Measurements from ENCODE around the gene RNF213.
"Not testable (repeated sequence)": the region's sequence is repeated elsewhere in the genome, so short reads cannot be mapped to it uniquely, and the experiment has no call there.

RNF213 gene

DNA sequence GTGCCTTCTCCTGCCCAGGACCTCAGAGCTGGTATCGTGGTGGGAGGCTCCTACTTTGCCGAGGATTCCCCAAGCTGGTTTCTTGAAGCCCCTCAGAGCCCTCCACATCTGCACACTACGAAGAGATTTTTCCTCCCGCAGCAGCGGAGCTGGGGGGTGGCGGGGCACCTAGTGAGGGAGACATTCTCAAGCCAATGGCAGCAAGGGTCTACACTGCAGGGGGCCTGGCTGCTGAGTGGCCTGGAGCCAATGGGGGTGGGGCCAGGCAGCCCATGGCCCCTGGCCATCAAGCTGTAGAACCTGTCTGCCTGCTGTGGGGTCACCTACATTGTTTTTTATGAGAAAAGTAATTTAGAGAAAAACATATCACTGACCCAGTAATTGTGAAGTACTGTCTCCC is 35.4 kb upstream of the RNF213 start:
- no peak for DNase-seq

DNA sequence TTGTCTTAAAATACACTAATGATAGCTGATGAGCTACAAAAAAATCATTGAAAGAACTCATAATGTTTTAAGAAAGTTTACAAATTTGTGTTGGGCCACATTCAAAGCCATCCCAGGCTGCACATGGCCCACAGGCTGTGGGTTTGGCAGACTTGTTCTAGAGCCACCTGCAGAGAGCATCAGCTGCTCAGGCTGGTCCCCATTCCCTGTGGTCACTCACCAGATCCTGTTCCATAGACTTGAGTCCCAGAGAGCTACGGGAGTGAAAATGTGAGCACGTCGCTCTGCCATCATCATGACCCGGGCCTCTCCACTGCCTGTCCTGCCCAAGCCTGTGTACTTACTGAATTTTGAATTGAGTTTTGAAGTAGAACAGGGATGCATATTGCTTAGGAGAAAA is 33.5 kb upstream of the RNF213 start:
- DNase-seq, result no peak

DNA sequence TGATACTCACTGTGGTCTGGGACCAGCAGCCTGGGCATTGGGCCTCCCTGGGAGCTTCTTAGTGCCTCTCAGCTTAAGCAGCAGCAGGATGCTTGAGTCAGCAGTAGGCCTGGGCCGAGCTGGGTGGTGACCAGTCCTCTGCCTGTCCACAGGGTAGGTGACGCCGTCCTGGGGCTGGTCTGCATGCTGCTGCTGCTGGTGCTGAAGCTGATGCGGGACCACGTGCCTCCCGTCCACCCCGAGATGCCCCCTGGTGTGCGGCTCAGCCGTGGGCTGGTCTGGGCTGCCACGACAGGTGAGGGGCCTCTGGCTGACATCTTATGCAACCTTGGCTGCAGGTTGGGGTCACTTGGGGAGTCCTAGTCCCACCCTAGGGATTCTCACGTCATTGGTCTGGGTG is 33.0 kb upstream of the RNF213 start:
- DNase-seq, result no peak

DNA sequence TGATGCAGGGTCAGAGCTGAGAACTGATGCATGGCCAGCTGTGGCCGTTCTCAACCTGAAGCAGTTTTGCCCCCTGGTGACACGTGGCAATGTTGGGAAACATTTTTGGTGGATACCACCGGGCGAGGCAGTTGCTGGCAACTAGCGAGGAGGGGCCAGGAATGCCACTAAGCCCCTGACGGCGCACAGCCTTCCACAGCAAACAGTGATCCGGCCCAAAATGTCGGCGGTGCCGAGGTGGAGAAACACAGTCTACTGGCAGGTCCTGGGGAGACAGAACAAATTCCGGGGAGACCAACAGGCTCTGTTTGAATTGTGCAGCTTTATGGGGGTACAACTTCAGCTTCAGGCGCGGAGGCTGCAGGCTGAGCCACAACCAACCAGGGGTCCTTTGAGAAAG is 32.2 kb upstream of the RNF213 start:
- DNase-seq, result no peak

DNA sequence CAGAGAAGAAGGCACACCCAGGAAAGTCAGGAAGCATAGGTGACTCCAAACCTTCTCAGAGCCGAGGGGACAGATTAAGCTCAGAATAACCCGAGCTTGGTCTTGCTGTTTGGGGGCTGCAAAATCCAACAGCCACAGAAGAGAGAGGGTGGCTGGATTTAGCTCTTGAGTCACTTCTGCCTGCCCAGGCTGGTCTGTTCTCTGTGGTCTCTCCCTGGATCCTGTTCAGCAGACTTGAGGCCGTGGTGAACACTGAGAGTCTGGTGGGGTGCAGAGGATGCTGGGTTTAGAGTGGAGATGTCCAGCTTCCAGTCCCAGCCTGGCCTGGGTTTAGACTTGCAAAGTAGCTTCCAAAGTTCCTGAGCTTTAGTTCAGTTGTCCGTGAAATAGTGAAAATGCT is 31.6 kb upstream of the RNF213 start:
- no peak for DNase-seq

DNA sequence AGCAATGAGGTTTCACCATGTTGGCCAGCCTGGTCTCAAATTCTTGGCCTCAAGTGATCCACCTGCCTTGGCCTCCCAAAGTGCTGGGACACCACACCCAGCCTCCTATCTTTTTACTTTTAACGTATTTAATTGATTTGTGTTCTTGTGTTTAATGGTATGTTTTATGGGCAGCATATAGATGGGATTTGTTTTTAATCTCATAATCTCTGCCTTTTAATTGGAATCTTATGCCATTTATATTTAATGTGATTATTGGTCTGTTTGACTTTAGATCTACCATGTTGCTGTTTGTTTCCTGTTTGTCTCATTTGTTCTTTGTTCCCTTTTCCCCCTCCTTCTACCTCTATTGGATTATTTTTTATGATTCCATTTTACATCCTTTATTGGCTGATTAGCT is 28.2 kb upstream of the RNF213 start:
- DNase-seq, result no peak

DNA sequence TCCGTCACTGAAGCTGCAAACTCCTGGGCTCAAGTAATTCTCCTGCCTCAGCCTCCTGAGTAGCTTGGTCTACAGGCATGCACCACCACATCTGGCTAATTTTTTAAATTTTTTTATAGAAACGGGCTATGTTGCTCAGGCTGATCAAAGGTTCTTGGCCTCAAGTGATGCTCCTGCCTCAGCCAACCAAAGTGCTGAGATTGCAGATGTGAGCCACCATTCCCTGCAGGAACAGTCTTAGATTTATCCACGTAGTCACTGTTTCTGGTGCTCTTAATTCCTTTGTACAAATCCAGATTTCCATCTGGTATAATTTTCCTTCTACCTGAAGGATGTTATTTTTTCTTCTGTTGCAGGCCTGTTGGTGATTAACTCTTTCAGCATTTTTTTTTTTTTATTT is 27.4 kb upstream of the RNF213 start:
- no peak for DNase-seq

DNA sequence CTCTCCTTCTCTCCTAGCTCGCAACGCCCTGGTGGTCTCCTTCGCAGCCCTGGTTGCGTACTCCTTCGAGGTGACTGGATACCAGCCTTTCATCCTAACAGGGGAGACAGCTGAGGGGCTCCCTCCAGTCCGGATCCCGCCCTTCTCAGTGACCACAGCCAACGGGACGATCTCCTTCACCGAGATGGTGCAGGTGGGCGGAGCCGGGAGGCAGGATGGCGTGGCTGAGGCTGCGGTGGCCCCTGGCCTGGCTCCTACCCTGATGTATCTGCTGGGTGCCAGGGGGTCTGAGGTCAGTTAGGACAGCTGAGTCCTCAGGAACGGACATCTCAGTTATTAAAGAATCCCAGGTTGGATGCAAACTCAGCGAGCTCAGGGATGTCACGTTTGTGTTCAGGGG is 23.7 kb upstream of the RNF213 start:
- DNase-seq, result no peak

DNA sequence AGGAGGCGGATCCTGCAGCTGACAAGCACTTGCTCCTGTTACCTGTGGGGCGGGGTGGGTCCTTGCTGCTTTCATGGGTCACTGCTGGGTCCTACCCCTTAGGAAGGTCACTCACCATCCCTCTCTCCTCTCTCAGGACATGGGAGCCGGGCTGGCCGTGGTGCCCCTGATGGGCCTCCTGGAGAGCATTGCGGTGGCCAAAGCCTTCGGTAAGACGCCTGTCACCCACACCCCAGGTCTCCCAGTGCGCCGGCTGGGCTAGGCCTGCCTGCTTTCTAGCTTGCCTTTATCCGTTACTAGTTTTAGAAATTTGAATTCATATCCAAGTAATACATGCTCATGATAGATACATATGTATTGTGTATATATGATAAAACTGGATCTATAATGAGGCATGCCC is 23.3 kb upstream of the RNF213 start:
- DNase-seq, result no peak

DNA sequence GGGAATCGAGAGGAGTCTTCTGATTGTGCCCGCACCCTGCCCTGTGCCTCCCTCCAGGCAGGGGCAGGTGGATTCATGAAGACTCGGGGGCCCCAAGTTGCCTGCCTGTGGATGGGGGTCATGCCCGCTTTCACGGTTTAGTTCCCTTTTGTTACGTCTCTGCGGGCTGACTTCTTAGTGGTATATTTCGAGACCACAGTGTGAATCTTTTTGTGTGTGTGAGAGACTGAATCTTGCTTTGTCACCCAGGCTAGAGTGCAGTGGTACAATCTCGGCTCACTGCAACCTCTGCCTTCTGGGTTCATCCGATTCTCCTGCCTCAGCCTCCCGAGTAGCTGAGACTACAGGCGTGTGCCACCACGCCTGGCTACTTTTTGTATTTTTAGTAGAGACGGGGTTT is 18.1 kb upstream of the RNF213 start:
- no peak for DNase-seq

DNA sequence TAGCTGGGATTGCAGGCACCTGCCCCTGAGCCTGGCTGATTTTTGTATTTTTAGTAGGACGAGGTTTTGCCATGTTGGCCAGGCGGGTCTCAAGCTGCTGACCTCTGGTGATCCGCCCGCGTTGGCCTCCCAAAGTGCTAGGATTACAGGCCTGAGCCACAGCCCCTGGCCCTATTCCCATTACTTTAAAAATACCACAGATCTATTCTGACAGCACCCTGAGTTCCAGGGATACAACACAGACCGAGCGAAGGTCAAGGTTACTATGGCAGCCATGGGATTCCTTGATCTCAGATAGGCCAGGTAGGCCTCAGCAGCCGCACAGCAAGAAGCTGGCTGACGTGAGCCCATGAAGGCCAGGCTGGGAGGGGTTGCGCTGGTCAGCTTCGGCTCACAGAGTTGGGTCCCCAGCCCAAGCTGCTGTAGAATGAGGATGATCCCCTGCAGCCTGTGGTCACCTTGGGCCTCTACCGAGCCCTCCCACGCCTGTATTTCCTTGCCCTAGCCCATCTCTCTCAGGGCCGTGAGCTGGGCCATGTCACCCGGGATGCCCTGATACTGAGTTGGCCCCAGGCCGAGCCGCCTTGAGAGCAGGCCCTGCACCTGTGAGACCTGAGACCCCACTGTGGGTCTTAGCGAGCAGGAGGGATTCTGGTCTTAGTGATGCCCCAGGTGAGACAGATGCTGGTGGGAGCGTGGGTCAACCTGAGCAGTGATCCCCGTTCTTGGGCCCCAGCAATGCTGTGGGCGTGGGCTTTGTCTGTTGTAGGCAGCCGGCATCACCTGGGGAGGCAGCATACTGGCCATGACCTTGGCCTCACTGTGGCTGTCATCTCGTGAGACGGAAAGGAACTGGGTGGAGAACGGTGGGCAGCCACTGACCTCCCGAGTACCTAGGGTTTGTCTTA is 16.9 kb upstream of the RNF213 start:
- no peak for DNase-seq

DNA sequence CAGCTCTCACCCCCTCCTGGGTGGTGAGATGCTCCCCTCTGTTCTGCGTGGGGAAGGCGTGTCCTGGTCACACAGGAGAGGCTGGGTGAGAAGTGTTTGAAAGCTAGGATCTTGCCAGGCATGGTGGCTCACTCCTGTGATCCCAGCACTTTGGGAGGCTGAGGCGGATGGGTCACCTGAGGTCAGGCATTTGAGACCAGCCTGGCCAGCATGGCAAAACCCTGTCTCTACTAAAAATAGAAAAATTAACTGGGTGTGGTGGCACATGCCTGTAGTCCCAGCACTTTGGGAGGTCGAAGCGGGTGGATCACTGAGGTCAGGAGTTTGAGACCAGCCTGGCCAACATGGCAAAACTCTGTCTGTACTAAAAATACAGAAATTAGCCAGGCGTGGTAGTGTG is 16.2 kb upstream of the RNF213 start:
- not testable (repeated sequence) for DNase-seq

DNA sequence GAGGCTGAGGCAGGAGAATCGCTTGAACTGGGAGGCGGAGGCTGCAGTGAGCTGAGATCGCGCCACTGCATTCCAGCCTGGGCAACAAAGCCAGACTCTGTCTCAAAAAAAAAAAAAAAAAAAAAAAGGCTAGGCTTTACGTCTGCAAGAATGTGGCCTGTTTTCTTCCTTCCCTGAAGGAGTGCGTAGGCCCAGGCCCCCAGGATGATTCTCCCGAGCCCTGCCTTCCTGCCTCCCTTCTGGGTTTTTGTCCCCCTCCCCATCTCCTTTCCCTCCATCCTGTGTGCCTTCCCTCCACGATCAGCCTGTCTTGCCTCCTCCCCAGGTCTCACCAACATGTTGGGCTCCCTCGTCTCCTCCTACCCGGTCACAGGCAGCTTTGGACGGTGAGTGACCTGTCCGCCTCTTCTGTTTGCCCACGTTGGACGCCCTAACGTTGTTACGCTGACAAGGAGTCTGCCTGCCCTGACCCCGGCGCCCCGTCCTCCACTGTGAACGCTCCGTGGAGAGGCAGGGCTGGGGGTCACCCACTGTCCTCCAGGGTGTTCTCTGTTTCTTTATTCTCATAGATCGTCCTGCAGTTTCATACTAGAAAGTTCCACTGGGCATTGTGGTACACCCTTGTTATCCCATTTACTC is 15.7 kb upstream of the RNF213 start:
- no peak for DNase-seq

DNA sequence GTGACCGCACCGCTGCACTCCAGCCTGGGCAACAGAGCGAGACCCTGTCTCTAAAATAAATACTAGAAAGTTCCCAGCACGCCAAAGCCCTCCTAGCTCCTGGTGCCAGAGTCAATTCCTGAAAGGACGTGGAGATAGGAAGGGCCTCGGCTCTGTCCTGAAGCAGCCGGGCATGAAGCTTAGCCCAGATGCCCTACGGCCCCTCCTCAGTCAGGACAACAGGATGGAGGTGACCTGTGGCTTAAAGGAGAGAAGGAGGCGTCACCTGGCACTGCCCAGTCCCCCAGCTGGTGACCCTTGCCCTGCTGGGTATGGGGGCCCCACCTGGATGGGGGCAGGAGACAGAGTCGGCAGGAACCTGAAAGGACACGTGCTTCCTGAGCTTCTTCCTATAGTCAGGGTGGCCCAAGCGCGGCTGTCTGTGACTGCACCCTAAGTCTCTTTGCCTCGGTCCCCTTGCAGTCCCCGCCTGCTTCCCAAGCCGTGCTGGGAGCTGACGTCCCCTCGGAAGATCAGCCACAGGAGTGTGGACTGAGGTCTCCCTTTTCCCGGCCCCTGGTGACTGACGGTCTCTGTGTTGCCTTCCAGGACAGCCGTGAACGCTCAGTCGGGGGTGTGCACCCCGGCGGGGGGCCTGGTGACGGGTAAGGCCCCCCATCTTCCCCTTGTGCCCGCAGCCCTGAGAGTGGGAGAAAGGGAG is 14.9 kb upstream of the RNF213 start:
- no peak for DNase-seq

DNA sequence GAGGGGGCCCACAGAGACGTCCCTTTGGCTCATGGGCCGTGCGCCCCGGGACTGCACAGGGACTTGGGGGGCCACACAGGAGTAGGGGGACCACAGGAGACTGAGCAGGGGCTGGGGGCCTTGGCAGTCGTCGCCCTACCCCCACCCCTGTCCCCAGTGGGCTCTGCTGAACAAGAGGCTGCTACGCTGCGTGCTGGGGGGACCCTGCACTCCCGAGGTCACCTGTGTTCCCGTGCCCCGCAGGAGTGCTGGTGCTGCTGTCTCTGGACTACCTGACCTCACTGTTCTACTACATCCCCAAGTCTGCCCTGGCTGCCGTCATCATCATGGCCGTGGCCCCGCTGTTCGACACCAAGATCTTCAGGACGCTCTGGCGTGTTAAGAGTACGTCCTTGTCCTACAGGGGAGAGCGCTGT is 14.4 kb upstream of the RNF213 start:
- DNase-seq, result no peak

DNA sequence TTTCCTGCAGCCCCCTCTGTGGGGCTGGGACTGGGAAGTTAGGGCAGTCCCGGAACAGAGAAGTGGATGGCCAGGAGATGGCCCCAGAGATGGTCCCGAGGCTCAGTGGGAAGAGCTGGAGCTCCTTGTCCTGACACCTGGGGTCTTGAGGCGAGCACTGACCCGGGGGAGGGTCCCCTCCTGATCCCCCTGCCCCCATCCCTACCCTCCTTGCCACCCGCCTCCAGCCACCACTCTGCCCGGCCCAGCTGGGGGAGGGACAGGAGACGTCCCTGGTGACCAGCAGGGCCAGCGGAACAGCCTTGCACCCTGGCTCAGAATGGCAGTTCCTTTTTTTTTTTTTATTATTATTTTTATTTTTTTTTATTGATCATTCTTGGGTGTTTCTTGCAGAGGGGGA is 13.9 kb upstream of the RNF213 start:
- DNase-seq, result no peak

DNA sequence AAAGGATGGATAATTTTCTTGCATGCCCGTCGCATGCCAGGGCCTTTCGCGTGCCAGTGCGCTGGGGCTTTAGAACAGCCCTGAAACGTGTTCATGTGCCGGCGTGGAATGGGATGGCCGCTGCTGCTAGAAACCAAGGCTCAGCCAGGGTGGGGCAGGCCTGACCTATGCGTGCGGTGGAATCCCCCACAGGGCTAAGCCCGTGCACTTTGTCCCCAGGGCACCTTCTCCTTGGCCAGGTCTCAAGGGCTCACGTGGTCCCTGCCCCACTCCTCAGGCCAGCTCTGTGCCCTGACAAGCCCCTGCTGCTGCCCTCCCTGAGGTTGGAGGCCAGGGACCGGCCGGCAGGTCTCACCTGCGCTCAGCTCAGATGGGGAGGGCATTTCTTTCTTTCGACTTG is 13.1 kb upstream of the RNF213 start:
- no peak for DNase-seq

DNA sequence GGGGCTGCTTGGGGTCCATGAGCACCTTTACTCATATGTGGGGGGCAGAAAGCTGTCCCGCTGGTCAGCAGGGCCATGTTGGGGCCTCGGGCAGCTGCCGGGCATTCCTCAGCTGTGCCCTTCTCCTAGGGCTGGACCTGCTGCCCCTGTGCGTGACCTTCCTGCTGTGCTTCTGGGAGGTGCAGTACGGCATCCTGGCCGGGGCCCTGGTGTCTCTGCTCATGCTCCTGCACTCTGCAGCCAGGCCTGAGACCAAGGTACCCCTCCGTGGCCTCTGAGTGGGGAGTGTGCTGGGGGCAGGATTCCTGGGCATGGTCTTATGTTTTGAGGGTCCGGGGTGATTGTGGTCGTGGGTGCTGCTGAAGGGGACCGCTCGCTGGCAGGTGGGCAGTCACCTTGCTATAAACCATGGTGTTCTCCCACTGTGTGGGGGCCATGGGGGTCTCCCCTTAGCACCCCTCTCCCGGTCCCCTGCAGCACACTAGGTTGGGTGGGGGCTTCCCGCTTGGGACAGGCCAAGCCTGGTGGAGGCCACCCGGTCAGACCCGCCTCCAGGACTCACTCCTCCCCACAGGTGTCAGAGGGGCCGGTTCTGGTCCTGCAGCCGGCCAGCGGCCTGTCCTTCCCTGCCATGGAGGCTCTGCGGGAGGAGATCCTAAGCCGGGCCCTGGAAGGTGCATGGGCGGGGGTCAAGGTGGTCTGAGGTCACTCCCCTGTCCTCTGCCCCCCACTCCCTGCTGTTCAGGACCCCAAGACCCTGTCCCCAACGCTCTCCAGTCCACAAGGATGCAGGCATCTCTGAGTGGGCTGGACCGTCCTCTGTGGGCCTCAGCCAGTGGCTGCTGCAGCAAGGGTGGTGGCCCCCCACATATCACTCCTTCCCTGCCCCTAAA is 12.4 kb upstream of the RNF213 start:
- DNase-seq, result no peak

DNA sequence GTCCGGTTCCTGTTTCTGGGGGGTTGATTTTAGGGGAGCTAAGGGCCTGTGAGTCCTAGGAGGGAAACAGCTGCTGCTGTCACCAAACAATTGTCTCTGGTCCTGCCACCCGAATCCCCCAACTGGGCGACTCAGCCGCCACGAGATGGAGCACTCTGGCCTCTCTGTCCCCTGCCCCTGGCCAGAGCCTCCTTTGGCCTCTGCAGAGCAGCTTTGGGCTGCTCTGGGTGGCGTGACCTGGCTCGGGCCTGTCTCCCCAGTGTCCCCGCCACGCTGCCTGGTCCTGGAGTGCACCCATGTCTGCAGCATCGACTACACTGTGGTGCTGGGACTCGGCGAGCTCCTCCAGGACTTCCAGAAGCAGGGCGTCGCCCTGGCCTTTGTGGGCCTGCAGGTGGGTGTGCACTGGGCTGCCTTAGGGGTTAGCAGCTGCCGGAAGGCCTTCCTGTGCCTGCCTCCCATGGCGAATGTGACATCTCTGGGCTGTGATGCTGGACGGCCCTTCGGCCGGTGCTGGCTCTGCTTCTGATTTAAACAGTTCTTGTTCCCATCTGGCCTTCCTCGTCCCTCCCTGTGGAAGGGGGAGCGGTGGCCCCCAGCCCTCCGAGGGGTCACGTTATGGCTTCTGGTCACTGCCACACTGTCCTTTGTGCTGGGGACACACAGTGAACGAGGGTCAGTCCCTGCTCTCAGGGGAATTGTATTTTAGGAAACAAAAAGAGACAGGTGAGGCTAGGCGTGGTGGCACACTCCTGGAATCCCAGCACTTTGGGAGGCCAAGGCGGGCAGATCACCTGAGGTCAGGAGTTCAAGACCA is 11.6 kb upstream of the RNF213 start:
- no peak for DNase-seq

DNA sequence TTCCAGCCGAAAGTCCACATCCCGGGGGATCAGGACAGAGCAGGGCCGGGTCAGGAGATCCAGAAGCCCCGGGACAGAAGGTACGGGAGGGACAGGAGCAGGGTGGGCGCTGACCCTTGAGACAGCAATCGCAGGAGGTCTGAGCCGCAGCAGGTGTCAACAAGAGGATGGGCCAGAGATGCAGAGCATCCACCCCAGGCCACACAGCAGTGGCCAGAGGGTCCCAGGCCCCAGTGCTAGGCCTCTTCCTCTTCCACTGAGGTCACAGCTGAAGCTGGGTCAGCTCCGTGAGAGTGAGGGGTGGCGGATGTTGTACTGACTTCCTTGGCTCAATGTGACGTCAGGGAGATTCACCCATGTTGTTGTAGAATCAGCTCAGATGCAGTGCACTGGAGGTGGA is 8.7 kb upstream of the RNF213 start:
- no peak for DNase-seq

DNA sequence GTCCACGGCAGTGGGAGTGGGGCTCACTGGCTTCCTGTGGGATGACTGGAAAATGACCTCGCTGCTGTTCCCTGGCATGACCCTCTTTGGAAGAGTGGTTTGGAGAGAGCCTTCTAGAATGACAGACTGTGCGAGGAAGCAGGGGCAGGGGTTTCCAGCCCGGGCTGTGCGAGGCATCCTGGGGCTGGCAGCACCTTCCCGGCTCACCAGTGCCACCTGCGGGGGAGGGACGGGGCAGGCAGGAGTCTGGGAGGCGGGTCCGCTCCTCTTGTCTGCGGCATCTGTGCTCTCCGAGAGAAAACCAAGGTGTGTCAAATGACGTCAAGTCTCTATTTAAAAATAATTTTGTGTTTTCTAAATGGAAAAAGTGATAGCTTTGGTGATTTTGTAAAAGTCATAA is 7.8 kb upstream of the RNF213 start:
- DNase-seq, result no peak

All from NCI-H748 treated with DMSO at 0.1 percent for 48 hours (cell line).